H1 (cell line): ENCODE data around the gene BDKRB1. TPM values are rescaled to one million over a fixed set of nuclear protein-coding genes. Genes with fewer than 3 reads are reported as not detected.

Experiments
- CBX5 ChIP-seq: fragments of 300-800, 300-1000 bp; sonication (generic); IDR thresholded peaks from 2 replicates; pipeline ENCODE4 v1.7.1; 2016; ENCODE audit warnings: antibody characterized with exemption, low read length, low read depth
- JUN ChIP-seq: IDR thresholded peaks from 2 replicates; pipeline ENCODE4 v1.6.1; 2011; ENCODE audit warnings: low read depth, mild to moderate bottlenecking, improper control_type of control experiment, low read length
- MAX ChIP-seq: IDR thresholded peaks from 2 replicates; pipeline ENCODE4 v1.6.1; 2012; ENCODE audit warnings: inconsistent platforms
- POLR2A ChIP-seq, 2 experiments: IDR thresholded peaks; 1 replicate in 1 of 2; 2 replicates in 1 of 2; pipeline ENCODE4 v1.6.1; 2011; ENCODE audit warnings: low read depth in 2 of 2, low read length in 2 of 2, mild to moderate bottlenecking in 2 of 2; ENCODE audit errors: control extremely low read depth in 1 of 2
- RXRA ChIP-seq: IDR thresholded peaks from 2 replicates; pipeline ENCODE4 v1.6.1; 2011; ENCODE audit warnings: low read depth, mild to moderate bottlenecking, low read length, moderate library complexity; ENCODE audit not compliant: insufficient read depth
- SIRT6 ChIP-seq: IDR thresholded peaks from one replicate; pipeline ENCODE4 v1.7.1; 2012; ENCODE audit warnings: low read length, inconsistent platforms
- polyA plus RNA-seq, 7 experiments: library from polyadenylated mRNA; depleted of rRNA in 3 of 7; stranded (reverse) in 5 of 7; unstranded in 2 of 7; fragments of >200 nt in 5 of 7; fragments of 200-250 nt in 2 of 7; gene quantifications; 1 replicate in 5 of 7; 2 replicates in 1 of 7; 4 replicates in 1 of 7; pipeline versions ENCODE4 v1.2.1 to v1.2.3, GENCODE V29; 2011 to 2013; ENCODE audit warnings: missing spikeins in 2 of 7, mixed read lengths in 2 of 7
- total RNA-seq: library from RNA; stranded (reverse); fragmentation: NEBNext Ultra II Directional; extraction: Animal tissue kit (Norgen Biotek cat#: 25700); gene quantifications from 2 replicates; pipeline ENCODE4 v1.2.1, GENCODE V29; 2021

Gene BDKRB1
- total and polyA plus RNA-seq, 2 of the 8 experiments (the other 6 are each of a cell fraction or from before 2014, with no cell fraction given) = 0.27 TPM; not detected in 1

- TF ChIP-seq RXRA (no peak), MAX (no peak), POLR2A (IDR thresholded peaks at IDR 0.05; ENCODE audit: control extremely low read depth in 1 of 2, low read depth in 2 of 2, low read length in 2 of 2) (no peak), CBX5 (no peak), SIRT6 (no peak), JUN (no peak)
Observed at GRCh38 chr14:96217376-96217913, 38.6 kb upstream of the BDKRB1 start (continued).
